GM21360 (cell line): ENCODE results near the gene RBMY1D.
"Not testable (repeated sequence)": the region's sequence is repeated elsewhere in the genome, so short reads cannot be mapped to it uniquely, and the experiment has no call there.

Experiments used
- ATAC-seq: cut with Tn5 transposase; IDR thresholded peaks from one replicate; pipeline ENCODE4 v1.9.1; 2021; ENCODE audit warnings: mild to moderate bottlenecking, moderate library complexity; ENCODE audit not compliant: unreplicated experiment

RBMY1D gene

GRCh38 chrY:21894426-21894825 is at the start of gene RBMY1D:
RBMY1D (minus strand) TSS chrY:21894526; CDS start chrY:21892513, 2,013 bp downstream.
- not testable (repeated sequence) for ATAC-seq

- not testable (repeated sequence) for ATAC-seq
These were observed 23.6 kb upstream of the RBMY1D start, which contains the start of gene RBMY1E for GRCh38 chrY:21917932-21918331. RBMY1E (minus strand) TSS chrY:21918032; CDS start chrY:21916054, 1,978 bp downstream.

GRCh38 chrY:21869407-21870076 is 24.8 kb downstream of the RBMY1D start:
- not testable (repeated sequence) for ATAC-seq

GRCh38 chrY:21845481-21845880 is 48.8 kb downstream of the RBMY1D start:
- no peak for ATAC-seq

GRCh38 chrY:21842090-21842489 is 52.2 kb downstream of the RBMY1D start:
- ATAC-seq, result no peak

- ATAC-seq, result no peak
These were observed 54.8 kb downstream of the RBMY1D start for GRCh38 chrY:21839489-21839888.

- ATAC-seq, result no peak
These were observed 58.0 kb downstream of the RBMY1D start for GRCh38 chrY:21836343-21836742.

- no peak for ATAC-seq
These were observed 59.3 kb downstream of the RBMY1D start for GRCh38 chrY:21835052-21835451.
